OCI-LY7 (cell line): ENCODE data around the gene TANC1. TPM values are rescaled to one million over a fixed set of nuclear protein-coding genes. Genes with fewer than 3 reads are reported as not detected.

Source experiments
- BruUV-seq: library from RNA; stranded (reverse); fragments of 400-500 nt; replicated peaks from 2 replicates; lab custom pipeline; 2021; lab: Mats Ljungman, UMichigan
- CTCF ChIA-PET: fragments of 300-600 bp; sonication (Branson Sonifier 250); formaldehyde crosslinking; loops from one replicate; lab custom pipeline; 2022; ENCODE audit warnings: antibody characterized with exemption; ENCODE audit not compliant: unreplicated experiment; lab: Charles Lee
- POLR2A ChIA-PET: fragments of 300-600 bp; sonication (Branson Sonifier 250); formaldehyde crosslinking; loops from one replicate; lab custom pipeline; 2022; ENCODE audit warnings: antibody characterized with exemption; lab: Charles Lee
- DNase-seq: peaks from one replicate; pipeline ENCODE4 v3.0.0-alpha.2; 2015; ENCODE audit warnings: low spot score
- H2AFZ ChIP-seq: fragments of 200-600 bp; sonication (generic), shearing (Covaris generic); 2 replicates; pipeline ENCODE4 v1.6.1; 2014; ENCODE audit warnings: mild to moderate bottlenecking, antibody characterized with exemption, low read length, moderate library complexity
- H3K27ac ChIP-seq: fragments of 200-600 bp; sonication (generic); 2 replicates; pipeline ENCODE4 v1.5.1; 2014; ENCODE audit warnings: mixed run types, low read depth, mild to moderate bottlenecking, moderate library complexity, low read length, inconsistent platforms; ENCODE audit not compliant: poor library complexity, severe bottlenecking
- H3K36me3 ChIP-seq: fragments of 200-600 bp; sonication (generic); 2 replicates; pipeline ENCODE4 v1.6.1; 2014; ENCODE audit warnings: mild to moderate bottlenecking, antibody characterized with exemption, low read length, moderate library complexity, mixed read lengths; ENCODE audit not compliant: insufficient read depth
- H3K4me1 ChIP-seq: fragments of 200-600 bp; sonication (generic); 2 replicates; pipeline ENCODE4 v1.5.1; 2014; ENCODE audit warnings: mild to moderate bottlenecking, low read length; ENCODE audit not compliant: insufficient read depth, poor library complexity, severe bottlenecking
- H3K4me2 ChIP-seq: fragments of 200-600 bp; sonication (generic); 2 replicates; pipeline ENCODE4 v1.6.1; 2014; ENCODE audit warnings: mild to moderate bottlenecking, low read length
- H3K4me3 ChIP-seq: fragments of 200-600 bp; sonication (generic); 2 replicates; pipeline ENCODE4 v1.5.1; 2014; ENCODE audit warnings: mild to moderate bottlenecking, low read depth, low read length; ENCODE audit not compliant: poor library complexity, severe bottlenecking
- H3K79me2 ChIP-seq: fragments of 200-600 bp; sonication (generic); 2 replicates; pipeline ENCODE4 v1.6.1; 2016; ENCODE audit warnings: low read depth, mild to moderate bottlenecking, low read length, moderate library complexity, mixed read lengths; ENCODE audit not compliant: insufficient read depth
- H3K9me2 ChIP-seq: fragments of 200-600 bp; sonication (generic); 2 replicates; pipeline ENCODE4 v1.6.1; 2016; ENCODE audit warnings: mild to moderate bottlenecking, low read length, mixed read lengths; ENCODE audit not compliant: insufficient read depth
- H3K9me3 ChIP-seq: fragments of 200-600 bp; sonication (generic); 2 replicates; pipeline ENCODE4 v1.6.1; 2014; ENCODE audit warnings: mild to moderate bottlenecking, mixed run types, low read length, mixed read lengths
- H4K20me1 ChIP-seq: fragments of 200-600 bp; sonication (generic); 2 replicates; pipeline ENCODE4 v1.6.1; 2014; ENCODE audit warnings: mild to moderate bottlenecking, antibody characterized with exemption, low read length, moderate library complexity, mixed read lengths; ENCODE audit not compliant: insufficient read depth
- EZH2phosphoT487 ChIP-seq: fragments of 200-600 bp; sonication (generic); IDR thresholded peaks from 2 replicates; pipeline ENCODE4 v1.6.1; 2018; ENCODE audit warnings: low read depth, borderline replicate concordance, mild to moderate bottlenecking, mixed run types, antibody characterized with exemption, low read length, moderate library complexity, mixed read lengths
- intact Hi-C: fragments of 100-400 bp; cut with micrococcal nuclease; formaldehyde crosslinking; loops from one replicate; pipeline ENCODE4 v1.10.0; 2022; ENCODE audit not compliant: unreplicated experiment
- total RNA-seq, 2 experiments: library from RNA; depleted of rRNA in 1 of 2; stranded (reverse); fragments of >200 nt in 1 of 2; shearing (Covaris generic) in 1 of 2; gene quantifications; 2 replicates each; pipeline ENCODE4 v1.2.3, GENCODE V29; 2014 to 2022
- TF ChIP-seq, protein P1 (sequence below): fragments of 200-600 bp; sonication (generic); conservative IDR thresholded peaks from 2 replicates; pipeline ENCODE4 v1.5.1; 2014; ENCODE audit warnings: mild to moderate bottlenecking, antibody characterized with exemption, low read length, moderate library complexity, mixed read lengths

Gene TANC1
- total RNA-seq, 2 experiments from 2014 or later = 0.04 TPM; not detected in 1

DNA sequence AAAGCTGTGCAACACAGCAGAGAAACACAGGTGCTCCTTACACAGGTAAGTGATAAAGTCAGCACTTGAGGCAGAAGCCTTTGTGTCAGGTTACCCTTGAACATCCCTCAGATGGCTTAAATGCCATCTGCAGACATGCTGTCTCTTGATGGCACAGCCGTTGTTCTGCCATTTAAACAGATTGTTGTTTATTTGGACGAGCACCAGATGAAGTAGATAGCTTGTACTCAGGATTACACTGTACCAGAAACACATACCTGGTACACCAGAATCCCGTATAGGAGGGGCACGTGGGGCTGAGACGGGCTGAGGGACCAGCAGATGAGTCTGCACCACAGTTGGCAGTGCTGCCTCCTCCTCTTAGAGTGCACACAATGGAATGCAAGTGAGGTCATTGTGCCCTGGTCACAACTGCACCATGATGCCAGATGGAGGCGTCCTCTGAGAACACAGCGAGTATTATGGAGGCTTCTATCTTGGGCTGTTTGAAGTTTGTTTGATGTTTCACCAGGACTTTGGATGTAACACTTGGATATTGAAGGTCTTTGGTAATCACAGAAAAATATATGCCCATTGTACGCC is 143.0 kb downstream of the TANC1 start:
- Histone ChIP-seq H3K79me2 (no peaks in the 10 kb centered on the region), H3K36me3 (no peaks in the 10 kb centered on the region), H3K27ac (no peak overlapping the region), H4K20me1 (no peaks in the 10 kb centered on the region), H3K4me1 (no peaks in the 10 kb centered on the region), H2AFZ (no peak overlapping the region), H3K9me2 (no peaks in the 10 kb centered on the region), H3K4me3 (no peak overlapping the region), H3K9me3 (no peaks in the 10 kb centered on the region), H3K4me2 (no peak overlapping the region)
- ChIA-PET POLR2A (no interaction called here), CTCF (no interaction called here)
- intact Hi-C loops = no loop called here
- no peak for DNase-seq
- no TSS peak for BruUV-seq
- TF ChIP-seq, protein P1, sequence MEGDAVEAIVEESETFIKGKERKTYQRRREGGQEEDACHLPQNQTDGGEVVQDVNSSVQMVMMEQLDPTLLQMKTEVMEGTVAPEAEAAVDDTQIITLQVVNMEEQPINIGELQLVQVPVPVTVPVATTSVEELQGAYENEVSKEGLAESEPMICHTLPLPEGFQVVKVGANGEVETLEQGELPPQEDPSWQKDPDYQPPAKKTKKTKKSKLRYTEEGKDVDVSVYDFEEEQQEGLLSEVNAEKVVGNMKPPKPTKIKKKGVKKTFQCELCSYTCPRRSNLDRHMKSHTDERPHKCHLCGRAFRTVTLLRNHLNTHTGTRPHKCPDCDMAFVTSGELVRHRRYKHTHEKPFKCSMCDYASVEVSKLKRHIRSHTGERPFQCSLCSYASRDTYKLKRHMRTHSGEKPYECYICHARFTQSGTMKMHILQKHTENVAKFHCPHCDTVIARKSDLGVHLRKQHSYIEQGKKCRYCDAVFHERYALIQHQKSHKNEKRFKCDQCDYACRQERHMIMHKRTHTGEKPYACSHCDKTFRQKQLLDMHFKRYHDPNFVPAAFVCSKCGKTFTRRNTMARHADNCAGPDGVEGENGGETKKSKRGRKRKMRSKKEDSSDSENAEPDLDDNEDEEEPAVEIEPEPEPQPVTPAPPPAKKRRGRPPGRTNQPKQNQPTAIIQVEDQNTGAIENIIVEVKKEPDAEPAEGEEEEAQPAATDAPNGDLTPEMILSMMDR = no peak
- TF ChIP-seq EZH2phosphoT487 = no peak

DNA sequence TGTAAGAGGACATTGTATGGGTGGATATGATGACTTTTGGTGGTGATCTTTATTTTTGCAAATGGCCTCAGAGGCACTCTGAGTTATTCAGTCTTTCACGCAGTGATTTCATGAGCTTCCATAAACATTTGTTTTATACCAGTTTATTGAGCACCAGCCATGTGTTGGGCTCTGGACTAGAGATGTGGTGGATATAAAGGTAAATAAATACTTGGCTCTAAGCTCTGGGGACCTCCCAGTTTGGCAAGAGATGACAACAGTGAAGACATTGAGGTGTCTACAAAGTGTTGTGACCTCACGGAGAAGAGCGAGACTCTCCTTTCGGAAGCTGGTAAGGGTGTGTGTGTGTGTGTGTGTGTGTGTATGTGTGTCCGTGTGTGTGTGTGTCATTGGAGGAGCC is 146.4 kb downstream of the TANC1 start:
- Histone ChIP-seq H3K4me2 (no peak overlapping the region), H4K20me1 (no peaks in the 10 kb centered on the region), H3K4me3 (no peak overlapping the region), H3K79me2 (no peaks in the 10 kb centered on the region), H3K9me3 (no peaks in the 10 kb centered on the region), H3K4me1 (no peaks in the 10 kb centered on the region), H3K9me2 (no peaks in the 10 kb centered on the region), H3K27ac (no peak overlapping the region), H2AFZ (no peak overlapping the region), H3K36me3 (no peaks in the 10 kb centered on the region)
- BruUV-seq = no TSS peak
- intact Hi-C loops = no loop called here
- TF ChIP-seq, protein P1 = no peak
- no peak for TF ChIP-seq EZH2phosphoT487
- POLR2A ChIA-PET = interaction anchor here (0.6 to 0.7 kb wide), 2 partner anchors 14 to 1676 kb away, joined by 3 read pairs; no protein-coding TSS in a partner anchor
- CTCF ChIA-PET = no interaction called here
- no peak for DNase-seq

DNA sequence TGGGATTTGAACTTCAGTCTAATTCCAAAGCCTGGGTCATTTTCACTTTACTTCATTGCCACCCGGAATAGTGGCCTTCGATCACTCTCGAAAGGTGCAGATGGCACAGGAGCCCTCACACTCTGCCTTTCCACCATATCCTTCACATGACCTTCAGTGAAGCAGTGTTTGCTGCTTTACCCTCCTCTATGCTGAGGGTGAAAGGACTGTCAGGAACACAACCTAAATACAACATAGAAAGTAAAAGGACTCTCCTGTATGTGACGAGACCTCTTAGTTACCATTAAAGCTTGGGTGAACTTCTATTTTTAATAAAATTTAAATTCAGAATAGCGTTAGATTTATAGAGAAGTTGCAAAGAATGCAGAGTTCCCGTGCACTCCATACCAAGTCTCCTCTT is 148.5 kb downstream of the TANC1 start:
- Histone ChIP-seq H3K4me3 (no peak overlapping the region), H3K27ac (no peak overlapping the region), H3K9me2 (no peaks in the 10 kb centered on the region), H3K79me2 (no peaks in the 10 kb centered on the region), H3K9me3 (no peaks in the 10 kb centered on the region), H4K20me1 (no peaks in the 10 kb centered on the region), H3K4me1 (no peaks in the 10 kb centered on the region), H3K4me2 (no peak overlapping the region), H3K36me3 (no peaks in the 10 kb centered on the region), H2AFZ (no peak overlapping the region)
- no peak for DNase-seq
- TF ChIP-seq, protein P1 = no peak
- no peak for TF ChIP-seq EZH2phosphoT487
- BruUV-seq = no TSS peak
- ChIA-PET CTCF (no interaction called here), POLR2A (no interaction called here)
- intact Hi-C loops = no loop called here
